ENCODE results near the gene PHACTR3. TPM values are rescaled to one million over a fixed set of nuclear protein-coding genes. Genes with fewer than 3 reads are reported as not detected.

The PHACTR3 gene
- total RNA-seq, 1 donor from 2014 or later: 8.7 TPM

DNA sequence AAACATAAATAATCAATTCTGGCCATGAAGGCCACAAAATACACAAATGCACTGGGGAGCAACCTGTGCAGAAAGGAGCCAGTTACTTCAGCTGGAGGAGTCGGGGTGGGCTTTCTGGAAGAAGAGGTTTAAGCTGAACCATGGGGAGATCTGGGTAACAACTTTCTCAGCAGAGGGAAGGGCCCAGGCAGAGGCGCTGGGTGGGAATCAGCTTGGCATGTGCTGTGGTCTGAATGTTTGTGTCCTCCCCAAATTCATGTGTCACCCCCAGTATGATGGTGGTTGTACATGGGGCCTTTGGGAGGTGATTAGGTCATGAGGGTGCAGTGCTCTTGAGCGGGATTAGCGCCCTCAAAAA is 221.2 kb downstream of the PHACTR3 start:
- Mint-ChIP-seq H3K36me3 (ENCODE audit: low read depth, unreplicated experiment) (peaks cover 4% of the 10 kb centered on the region), H3K4me3 (ENCODE audit: unreplicated experiment) (no peak overlapping the region), H3K9me3 (ENCODE audit: unreplicated experiment) (no peaks in the 10 kb centered on the region), H3K27ac (ENCODE audit: unreplicated experiment) (no peak overlapping the region), H3K4me1 (ENCODE audit: unreplicated experiment) (peaks cover 16% of the 10 kb centered on the region), H3K27me3 (ENCODE audit: unreplicated experiment) (peaks cover 9% of the 10 kb centered on the region)
- no peak for DNase-seq (ENCODE audit: low spot score)
- TF ChIP-seq, protein P1, sequence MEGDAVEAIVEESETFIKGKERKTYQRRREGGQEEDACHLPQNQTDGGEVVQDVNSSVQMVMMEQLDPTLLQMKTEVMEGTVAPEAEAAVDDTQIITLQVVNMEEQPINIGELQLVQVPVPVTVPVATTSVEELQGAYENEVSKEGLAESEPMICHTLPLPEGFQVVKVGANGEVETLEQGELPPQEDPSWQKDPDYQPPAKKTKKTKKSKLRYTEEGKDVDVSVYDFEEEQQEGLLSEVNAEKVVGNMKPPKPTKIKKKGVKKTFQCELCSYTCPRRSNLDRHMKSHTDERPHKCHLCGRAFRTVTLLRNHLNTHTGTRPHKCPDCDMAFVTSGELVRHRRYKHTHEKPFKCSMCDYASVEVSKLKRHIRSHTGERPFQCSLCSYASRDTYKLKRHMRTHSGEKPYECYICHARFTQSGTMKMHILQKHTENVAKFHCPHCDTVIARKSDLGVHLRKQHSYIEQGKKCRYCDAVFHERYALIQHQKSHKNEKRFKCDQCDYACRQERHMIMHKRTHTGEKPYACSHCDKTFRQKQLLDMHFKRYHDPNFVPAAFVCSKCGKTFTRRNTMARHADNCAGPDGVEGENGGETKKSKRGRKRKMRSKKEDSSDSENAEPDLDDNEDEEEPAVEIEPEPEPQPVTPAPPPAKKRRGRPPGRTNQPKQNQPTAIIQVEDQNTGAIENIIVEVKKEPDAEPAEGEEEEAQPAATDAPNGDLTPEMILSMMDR (IDR thresholded peaks at IDR 0.05; ENCODE audit: unreplicated experiment): no peak

DNA sequence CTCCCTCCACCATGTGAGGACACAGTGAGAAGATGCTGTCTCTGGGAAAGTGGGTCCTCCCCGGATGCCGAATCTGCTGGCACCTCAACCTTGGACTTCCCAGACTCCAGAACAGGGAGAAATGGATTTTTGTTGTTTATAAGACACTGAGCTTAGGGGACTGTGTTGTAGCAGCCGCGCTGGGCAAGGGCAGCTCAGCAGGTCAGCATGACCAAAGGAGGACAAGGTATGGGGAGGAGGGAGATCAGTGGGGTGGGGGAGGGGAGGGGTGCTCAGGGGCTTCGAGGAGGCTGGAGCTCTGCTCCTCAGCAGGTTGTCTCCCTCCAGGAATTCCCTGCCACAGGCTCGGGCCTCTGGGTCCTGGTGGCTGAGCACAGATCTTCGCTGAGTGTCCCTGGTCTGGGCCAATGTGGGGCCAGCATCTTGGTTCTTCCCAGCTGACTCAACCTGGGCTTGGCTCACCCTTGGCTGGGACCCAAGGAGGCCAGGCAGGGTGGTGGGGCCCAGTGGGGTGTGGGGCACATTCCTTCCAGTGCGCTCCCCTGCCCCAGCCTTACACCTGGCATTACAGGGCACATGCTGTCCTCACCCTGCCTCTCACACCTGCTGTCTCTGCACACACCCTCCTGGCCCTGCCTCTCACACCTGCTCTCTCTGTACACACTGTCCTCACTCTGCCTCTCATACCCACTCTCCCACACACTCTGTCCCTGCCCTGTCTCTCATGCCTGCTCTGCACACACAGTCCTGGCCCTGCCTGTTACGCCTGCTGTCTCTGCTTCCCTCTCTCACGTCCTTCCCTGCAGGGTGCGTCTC is 221.8 kb downstream of the PHACTR3 start:
- peaks cover 4% of the 10 kb centered on the region for H3K36me3 Mint-ChIP-seq (ENCODE audit: low read depth, unreplicated experiment)
- no peak overlapping the region for H3K27ac Mint-ChIP-seq (ENCODE audit: unreplicated experiment)
- H3K9me3 Mint-ChIP-seq (ENCODE audit: unreplicated experiment): no peaks in the 10 kb centered on the region
- TF ChIP-seq, protein P1 (IDR thresholded peaks at IDR 0.05; ENCODE audit: unreplicated experiment): no peak
- DNase-seq (ENCODE audit: low spot score): no peak
- no peak overlapping the region for H3K4me3 Mint-ChIP-seq (ENCODE audit: unreplicated experiment)
- peaks cover 9% of the 10 kb centered on the region for H3K27me3 Mint-ChIP-seq (ENCODE audit: unreplicated experiment)
- peaks cover 16% of the 10 kb centered on the region for H3K4me1 Mint-ChIP-seq (ENCODE audit: unreplicated experiment)

DNA sequence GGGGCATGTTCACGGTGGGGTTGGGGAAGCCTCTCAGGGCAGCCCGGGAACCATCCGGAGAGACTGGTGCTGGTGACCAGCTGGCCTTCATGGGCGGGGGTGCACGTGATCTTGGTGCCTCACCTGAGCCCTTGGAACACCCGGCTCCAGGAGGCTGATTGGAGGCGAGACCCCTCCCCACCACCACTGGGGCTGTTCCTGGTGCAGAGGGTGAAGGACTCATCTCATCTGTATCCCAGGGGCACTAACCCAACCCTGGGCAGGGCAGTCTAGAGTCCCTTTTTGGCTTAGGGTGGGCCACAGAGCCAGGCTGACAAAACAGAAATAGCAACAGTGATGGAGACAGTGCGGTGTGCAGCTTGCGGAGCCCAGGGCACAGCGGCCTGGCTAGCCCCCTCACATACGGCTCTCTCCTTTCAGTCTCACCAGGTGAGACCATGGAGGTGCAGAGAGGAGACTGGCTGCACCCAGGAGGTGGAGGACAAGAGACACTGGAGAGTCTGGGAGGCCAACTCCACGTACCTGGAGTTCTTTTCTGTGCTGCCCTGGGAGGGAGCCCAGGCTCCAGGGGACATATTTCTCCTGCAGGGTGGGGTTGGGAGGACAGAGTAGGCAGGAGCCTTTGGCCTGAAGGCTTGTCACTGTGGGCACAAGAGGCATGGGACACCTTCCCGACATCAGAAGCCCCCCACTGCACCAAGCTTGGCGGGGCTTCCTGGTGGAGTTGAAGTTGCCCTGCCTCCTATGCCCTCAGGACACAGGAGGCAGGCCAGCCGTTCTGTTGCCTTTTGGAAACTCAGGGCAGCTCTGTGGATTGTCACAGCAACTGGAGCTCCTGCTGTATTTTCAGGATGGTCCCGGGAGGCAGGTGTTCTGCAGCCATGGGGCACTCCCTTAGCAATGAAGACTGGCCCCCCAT is 223.1 kb downstream of the PHACTR3 start:
- Mint-ChIP-seq H3K4me3 (ENCODE audit: unreplicated experiment) (no peak overlapping the region), H3K9me3 (ENCODE audit: unreplicated experiment) (no peaks in the 10 kb centered on the region), H3K27me3 (ENCODE audit: unreplicated experiment) (peaks cover 9% of the 10 kb centered on the region), H3K4me1 (ENCODE audit: unreplicated experiment) (peaks cover 16% of the 10 kb centered on the region), H3K27ac (ENCODE audit: unreplicated experiment) (no peak overlapping the region), H3K36me3 (ENCODE audit: low read depth, unreplicated experiment) (peaks cover 4% of the 10 kb centered on the region)
- TF ChIP-seq, protein P1 (IDR thresholded peaks at IDR 0.05; ENCODE audit: unreplicated experiment): no peak
- DNase-seq (ENCODE audit: low spot score): no peak

DNA sequence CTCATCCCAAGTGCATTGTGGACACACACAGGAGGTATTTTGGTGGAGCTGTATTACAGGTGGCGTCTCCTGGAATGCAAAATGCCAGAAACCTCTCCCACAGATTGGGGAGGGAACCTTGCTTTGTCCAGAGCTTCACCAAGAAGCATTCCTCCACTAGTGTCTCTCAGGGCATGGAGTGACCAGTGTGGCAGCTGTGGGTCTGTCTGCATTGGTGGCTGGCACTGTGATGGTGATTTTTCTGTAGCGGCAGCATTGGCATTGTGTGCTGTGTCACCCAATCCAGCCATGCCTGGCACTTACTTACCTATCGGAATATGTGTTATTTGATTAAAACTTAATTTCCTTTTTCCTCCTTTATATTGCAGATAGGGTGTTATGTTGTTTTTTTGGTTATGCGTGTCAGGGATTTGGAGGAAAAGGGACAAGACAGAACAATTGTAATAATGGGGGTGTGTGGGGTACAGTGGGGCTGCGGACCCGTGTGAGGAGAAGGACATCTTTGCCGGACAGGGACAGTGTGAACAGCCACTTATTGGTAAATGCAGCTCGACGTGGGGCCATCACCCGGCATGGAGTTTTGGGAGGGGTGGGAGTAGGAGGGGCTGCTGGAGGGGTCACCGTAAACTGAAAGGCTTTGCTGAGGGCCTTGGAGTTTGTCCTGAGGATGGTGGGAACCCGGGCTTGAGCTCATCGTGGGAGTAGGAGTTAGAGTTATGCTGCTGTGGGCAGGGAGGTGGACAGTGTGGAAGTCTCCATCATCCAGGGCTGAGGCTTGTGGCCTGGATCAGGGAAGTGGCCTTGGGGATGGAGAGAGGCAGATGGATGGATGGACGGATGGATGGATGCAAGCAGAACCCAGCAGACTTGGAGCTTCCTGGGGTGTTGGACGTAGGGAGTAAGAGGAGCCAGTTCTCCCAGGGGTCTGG is 224.0 kb downstream of the PHACTR3 start:
- H3K4me1 Mint-ChIP-seq (ENCODE audit: unreplicated experiment): peaks cover 14% of the 10 kb centered on the region

More for the DNA sequence above, 224.0 kb downstream of the PHACTR3 start:
- no peak overlapping the region for H3K4me3 Mint-ChIP-seq (ENCODE audit: unreplicated experiment)
- TF ChIP-seq, protein P1 (IDR thresholded peaks at IDR 0.05; ENCODE audit: unreplicated experiment): no peak
- no peaks in the 10 kb centered on the region for H3K9me3 Mint-ChIP-seq (ENCODE audit: unreplicated experiment)
- H3K27ac Mint-ChIP-seq (ENCODE audit: unreplicated experiment): no peak overlapping the region
- H3K27me3 Mint-ChIP-seq (ENCODE audit: unreplicated experiment): peaks cover 9% of the 10 kb centered on the region
- no peak for DNase-seq (ENCODE audit: low spot score)
- H3K36me3 Mint-ChIP-seq (ENCODE audit: low read depth, unreplicated experiment): peaks cover 4% of the 10 kb centered on the region
